Endothelial cell of umbilical vein (primary cell): ENCODE measurements around the gene RGS8. TPM values are rescaled to one million over a fixed set of nuclear protein-coding genes. Genes with fewer than 3 reads are reported as not detected.

Source experiments
- BruUV-seq: library from RNA; stranded (reverse); fragments of 400-500 nt; replicated peaks from 2 replicates; lab custom pipeline; 2021; lab: Mats Ljungman, UMichigan
- CTCF ChIA-PET: fragments of 300-600, 350-600 bp; sonication (Branson Sonifier 250); formaldehyde crosslinking; loops from one replicate; lab custom pipeline; 2021; ENCODE audit warnings: antibody characterized with exemption, inconsistent platforms; lab: Charles Lee
- POLR2A ChIA-PET: fragments of 300-600, 350-600 bp; sonication (Branson Sonifier 250); formaldehyde crosslinking; loops from one replicate; lab custom pipeline; 2021; ENCODE audit warnings: antibody characterized with exemption, inconsistent platforms; lab: Charles Lee
- DNase-seq: peaks from one replicate; pipeline ENCODE4 v3.0.0-alpha.2; 2011; ENCODE audit warnings: low read depth, low spot score
- FAIRE-seq: peaks from 2 replicates; lab custom pipeline; 2011; peaks lifted over from hg19 to GRCh38; lab: Jason Lieb, UNC
- H2AFZ ChIP-seq: 2 replicates; pipeline ENCODE4 v1.6.0; 2012; ENCODE audit warnings: low read depth, low read length, control low read depth, inconsistent platforms
- H3K27ac ChIP-seq: 2 replicates; pipeline ENCODE4 v1.5.1; 2011; ENCODE audit warnings: low read depth, mild to moderate bottlenecking, control low read depth, low read length, moderate library complexity; ENCODE audit not compliant: insufficient read depth
- H3K27me3 ChIP-seq, 2 experiments: 2 replicates each; pipeline versions ENCODE4 v1.6.0 to v1.6.1; 2011; ENCODE audit warnings: low read length in 2 of 2, mixed read lengths in 1 of 2; ENCODE audit not compliant: control insufficient read depth in 2 of 2, insufficient read depth in 2 of 2
- H3K36me3 ChIP-seq, 2 experiments: 2 replicates in 1 of 2; 3 replicates in 1 of 2; pipeline ENCODE4 v1.5.1; 2011; ENCODE audit warnings: low read length in 2 of 2, mild to moderate bottlenecking in 1 of 2, moderate library complexity in 1 of 2; ENCODE audit not compliant: control insufficient read depth in 2 of 2, insufficient read depth in 2 of 2; ENCODE audit errors: extremely low read depth in 1 of 2
- H3K4me1 ChIP-seq: 3 replicates; pipeline ENCODE4 v1.5.1; 2011; ENCODE audit warnings: mild to moderate bottlenecking, low read length; ENCODE audit not compliant: control insufficient read depth, insufficient read depth; ENCODE audit errors: extremely low read depth
- H3K4me2 ChIP-seq: 2 replicates; pipeline ENCODE4 v1.6.1; 2011; ENCODE audit warnings: low read length, control low read depth, mixed read lengths; ENCODE audit not compliant: insufficient read depth
- H3K4me3 ChIP-seq, 3 experiments: fragments of 200-600 bp in 1 of 3; sonication (generic), shearing (Covaris generic) in 1 of 3; replicated peaks in 1 of 3; 2 replicates each; pipeline ENCODE4 v1.5.1; 2011 to 2016; ENCODE audit warnings: control low read depth in 3 of 3, low read length in 3 of 3, mild to moderate bottlenecking in 2 of 3, inconsistent platforms in 1 of 3, low read depth in 1 of 3, moderate library complexity in 1 of 3; ENCODE audit not compliant: insufficient read depth in 1 of 3
- H3K79me2 ChIP-seq: 2 replicates; pipeline ENCODE4 v1.6.0; 2012; ENCODE audit warnings: low read length, inconsistent platforms; ENCODE audit not compliant: control insufficient read depth, insufficient read depth
- H3K9ac ChIP-seq: replicated peaks from 2 replicates; pipeline ENCODE3; 2011; ENCODE audit warnings: low read length, control low read depth; ENCODE audit not compliant: insufficient read depth; ENCODE audit errors: extremely low read depth
- H3K9me1 ChIP-seq: replicated peaks from 3 replicates; pipeline ENCODE4 v1.6.0; 2011; ENCODE audit warnings: mild to moderate bottlenecking, low read length; ENCODE audit not compliant: control insufficient read depth, insufficient read depth; ENCODE audit errors: extremely low read depth
- H3K9me3 ChIP-seq: replicated peaks from 2 replicates; pipeline ENCODE4 v1.5.1; 2012; ENCODE audit warnings: low read length, inconsistent platforms; ENCODE audit not compliant: control insufficient read depth, insufficient read depth
- H4K20me1 ChIP-seq: replicated peaks from 2 replicates; pipeline ENCODE3; 2011; ENCODE audit warnings: mild to moderate bottlenecking, low read length; ENCODE audit not compliant: control insufficient read depth, insufficient read depth; ENCODE audit errors: extremely low read depth
- EZH2 ChIP-seq: IDR thresholded peaks from 2 replicates; pipeline ENCODE4 v1.6.1; 2012; ENCODE audit warnings: borderline replicate concordance, low read depth, mild to moderate bottlenecking, moderate library complexity, low read length, inconsistent platforms; ENCODE audit not compliant: severe bottlenecking
- FOS ChIP-seq: IDR thresholded peaks from 2 replicates; pipeline ENCODE4 v1.6.1; 2011; ENCODE audit warnings: mild to moderate bottlenecking, low read length, moderate library complexity, borderline replicate concordance; ENCODE audit not compliant: insufficient read depth
- GATA2 ChIP-seq: IDR thresholded peaks from 2 replicates; pipeline ENCODE4 v1.7.0; 2011; ENCODE audit warnings: low read depth, mild to moderate bottlenecking, moderate library complexity, mixed read lengths, low read length; ENCODE audit not compliant: insufficient read length, insufficient read depth
- JUN ChIP-seq: IDR thresholded peaks from 2 replicates; pipeline ENCODE4 v1.6.1; 2011; ENCODE audit warnings: borderline replicate concordance, low read depth; ENCODE audit not compliant: insufficient read length, insufficient read depth
- MAX ChIP-seq: IDR thresholded peaks from 2 replicates; pipeline ENCODE4 v1.6.1; 2011; ENCODE audit not compliant: insufficient read depth, insufficient read length
- MYC ChIP-seq: IDR thresholded peaks from one replicate; pipeline ENCODE4 v1.6.1; 2011; ENCODE audit warnings: mild to moderate bottlenecking, low read depth, low read length
- POLR2AphosphoS5 ChIP-seq: IDR thresholded peaks from 2 replicates; pipeline ENCODE4 v1.6.1; 2012; ENCODE audit warnings: low read depth, mild to moderate bottlenecking, control low read depth, low read length, moderate library complexity; ENCODE audit not compliant: insufficient read depth
- dilution Hi-C: fragments of 300-500 bp; cut with MboI; formaldehyde crosslinking; loops from one replicate; pipeline ENCODE4 v1.15.0; 2019; ENCODE audit warnings: low sequenced_read_pairs; ENCODE audit not compliant: extremely low pct_ligation_motif_present
- intact Hi-C: fragments of 100-400 bp; cut with micrococcal nuclease; formaldehyde crosslinking; loops from one replicate; pipeline ENCODE4 v1.10.0; 2022
- polyA plus RNA-seq, 4 experiments: library from polyadenylated mRNA; depleted of rRNA in 3 of 4; stranded (reverse) in 3 of 4; unstranded in 1 of 4; fragments of >200 nt; gene quantifications; 2 replicates each; pipeline versions ENCODE4 v1.2.1 to v1.2.3, GENCODE V29; 2011 to 2012; ENCODE audit warnings: missing spikeins in 1 of 4
- total RNA-seq: library from RNA; stranded (reverse); gene quantifications from 2 replicates; pipeline ENCODE4 v1.2.3, GENCODE V29; 2021
- TF ChIP-seq, protein P1 (sequence below), 2 donors: IDR thresholded peaks; 1 replicate in 1 of 2; 2 replicates in 1 of 2; pipeline ENCODE4 v1.5.1; 2011; ENCODE audit warnings: low read length in 2 of 2, mild to moderate bottlenecking in 2 of 2, moderate library complexity in 2 of 2, control low read depth in 1 of 2, inconsistent platforms in 1 of 2, low read depth in 1 of 2; ENCODE audit not compliant: insufficient read depth in 1 of 2; ENCODE audit errors: extremely low read depth in 1 of 2

RGS8 gene
- total and polyA plus RNA-seq, 2 donors (not counting 3 experiments of a cell fraction or from before 2014, with no cell fraction given), result not detected

DNA sequence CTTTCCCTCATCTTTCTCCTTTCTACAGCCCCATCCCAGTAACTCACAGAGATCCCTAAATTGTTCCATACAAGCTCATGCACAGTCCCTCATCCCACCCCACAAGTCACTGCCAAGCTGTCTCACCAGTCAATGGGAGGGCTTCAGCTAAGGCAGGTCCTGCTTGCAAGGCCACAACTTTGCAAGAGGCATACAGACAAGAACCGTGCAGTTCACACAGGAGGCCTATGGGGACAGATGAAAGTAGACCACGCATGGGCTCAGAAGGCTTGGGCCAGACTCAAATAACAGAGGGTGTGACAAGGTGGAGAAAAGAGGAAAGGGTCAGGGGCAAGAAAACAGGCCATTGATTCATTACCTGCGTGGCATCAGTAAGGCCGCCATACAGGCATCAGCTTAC lies 15.1 kb downstream of the RGS8 start:
- DNase-seq, result no peak
- Histone ChIP-seq H4K20me1 (no peaks in the 10 kb centered on the region), H3K9ac (no peak overlapping the region), H3K36me3 (no peaks in the 10 kb centered on the region), H3K4me2 (no peak overlapping the region), H3K4me3 (no peak overlapping the region), H3K27ac (no peak overlapping the region), H3K27me3 (no peaks in the 10 kb centered on the region), H2AFZ (no peak overlapping the region), H3K79me2 (no peaks in the 10 kb centered on the region), H3K9me1 (no peaks in the 10 kb centered on the region), H3K4me1 (no peaks in the 10 kb centered on the region), H3K9me3 (no peaks in the 10 kb centered on the region)
- intact Hi-C loops, result no loop called here
- FAIRE-seq, result no peak
- ChIA-PET CTCF (no interaction called here), POLR2A (no interaction called here)
- dilution Hi-C loops, result no loop called here
- TF ChIP-seq JUN, result no peak
- no peak for TF ChIP-seq MYC
- TF ChIP-seq, protein P1, sequence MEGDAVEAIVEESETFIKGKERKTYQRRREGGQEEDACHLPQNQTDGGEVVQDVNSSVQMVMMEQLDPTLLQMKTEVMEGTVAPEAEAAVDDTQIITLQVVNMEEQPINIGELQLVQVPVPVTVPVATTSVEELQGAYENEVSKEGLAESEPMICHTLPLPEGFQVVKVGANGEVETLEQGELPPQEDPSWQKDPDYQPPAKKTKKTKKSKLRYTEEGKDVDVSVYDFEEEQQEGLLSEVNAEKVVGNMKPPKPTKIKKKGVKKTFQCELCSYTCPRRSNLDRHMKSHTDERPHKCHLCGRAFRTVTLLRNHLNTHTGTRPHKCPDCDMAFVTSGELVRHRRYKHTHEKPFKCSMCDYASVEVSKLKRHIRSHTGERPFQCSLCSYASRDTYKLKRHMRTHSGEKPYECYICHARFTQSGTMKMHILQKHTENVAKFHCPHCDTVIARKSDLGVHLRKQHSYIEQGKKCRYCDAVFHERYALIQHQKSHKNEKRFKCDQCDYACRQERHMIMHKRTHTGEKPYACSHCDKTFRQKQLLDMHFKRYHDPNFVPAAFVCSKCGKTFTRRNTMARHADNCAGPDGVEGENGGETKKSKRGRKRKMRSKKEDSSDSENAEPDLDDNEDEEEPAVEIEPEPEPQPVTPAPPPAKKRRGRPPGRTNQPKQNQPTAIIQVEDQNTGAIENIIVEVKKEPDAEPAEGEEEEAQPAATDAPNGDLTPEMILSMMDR (IDR thresholded peaks at IDR 0.05; ENCODE audit: extremely low read depth in 1 of 2, insufficient read depth in 1 of 2, low read depth in 1 of 2, low read length in 2 of 2), result no peak
- TF ChIP-seq GATA2, result no peak
- TF ChIP-seq EZH2, result no peak
- no peak for TF ChIP-seq MAX
- no peak for TF ChIP-seq FOS
- TF ChIP-seq POLR2AphosphoS5, result no peak
- BruUV-seq, result no TSS peak
